Aorta (tissue), 5 donors: ENCODE measurements around the gene SHQ1. TPM values are rescaled to one million over a fixed set of nuclear protein-coding genes. Genes with fewer than 3 reads are reported as not detected.

ENCODE experiments used
- ATAC-seq: fragments of 200-7000 bp; cut with Tn5 transposase; one replicate; pipeline ENCODE4 v1.9.1; 2022; ENCODE audit warnings: moderate library complexity; ENCODE audit not compliant: low FRiP score
- DNase-seq, 2 donors: peaks; one replicate each; pipeline ENCODE4 v3.0.0-alpha.2; 2020
- H3K27ac ChIP-seq, 2 donors: one replicate each; pipeline ENCODE4 v1.5.1; 2013; ENCODE audit warnings: low read length in 2 of 2, mild to moderate bottlenecking in 2 of 2, moderate library complexity in 2 of 2, control low read depth in 1 of 2, inconsistent platforms in 1 of 2, low read depth in 1 of 2
- H3K27me3 ChIP-seq, 2 donors: one replicate each; pipeline ENCODE4 v1.6.1; 2013; ENCODE audit warnings: control low read depth in 1 of 2, low read length in 1 of 2, mild to moderate bottlenecking in 1 of 2, moderate library complexity in 1 of 2; ENCODE audit not compliant: insufficient read depth in 2 of 2, control insufficient read depth in 1 of 2
- H3K36me3 ChIP-seq, 2 donors: one replicate each; pipeline ENCODE4 v1.6.1; 2013; ENCODE audit warnings: control low read depth in 1 of 2, low read length in 1 of 2, mild to moderate bottlenecking in 1 of 2; ENCODE audit not compliant: insufficient read depth in 2 of 2, control insufficient read depth in 1 of 2
- H3K4me1 ChIP-seq, 2 donors: one replicate each; pipeline ENCODE4 v1.6.1; 2013; ENCODE audit warnings: low read length in 2 of 2, control low read depth in 1 of 2, mild to moderate bottlenecking in 1 of 2, moderate library complexity in 1 of 2; ENCODE audit not compliant: insufficient read depth in 2 of 2, control insufficient read depth in 1 of 2
- H3K4me3 ChIP-seq, 2 donors: one replicate each; pipeline ENCODE4 v1.5.1; 2013; ENCODE audit warnings: low read length in 2 of 2, control low read depth in 1 of 2, mild to moderate bottlenecking in 1 of 2
- H3K9me3 ChIP-seq: one replicate; pipeline ENCODE4 v1.6.1; 2013; ENCODE audit warnings: mild to moderate bottlenecking, low read length; ENCODE audit not compliant: control insufficient read depth
- WGBS, 2 donors: extraction: QIAGEN DNeasy Blood & Tissue Kit; methylation state at CpG; one replicate each; pipeline ENCODE4 v1.1.7; 2013; 5-methylcytosine and 5-hydroxymethylcytosine counted together
- intact Hi-C, 2 donors: fragments of 100-400 bp; cut with DNase I; formaldehyde crosslinking; loops; one replicate each; pipeline versions ENCODE4 v1.14.2 to v1.15.0; 2022
- polyA plus RNA-seq, 2 donors: library from polyadenylated mRNA; stranded (reverse); fragments of 200-250 nt; gene quantifications; one replicate each; pipeline ENCODE4 v1.2.3, GENCODE V29; 2013
- total RNA-seq, 2 donors: library from RNA; stranded (reverse); fragmentation: NEBNext Ultra II Directional; extraction: Animal tissue kit (Norgen Biotek cat#: 25700); gene quantifications; one replicate each; pipeline ENCODE4 v1.2.1, GENCODE V29; 2021
- donor health status: healthy with polysubstance abuse.
- donor health status: Bipolar disorder and iron deficiency.
- donor health status: DM: no; HTN: no; CAD: no.
- donor health status: DM: no; HTN: no; CAD: no.
- donor health status: DM: yes; HTN: yes; CAD: no.

Gene SHQ1
- total and polyA plus RNA-seq, 4 donors: 6.0 to 19.0 (median 11.9) TPM

- H3K4me1 ChIP-seq: no peaks in the 10 kb centered on the region
- intact Hi-C loops: no loop called here
- no peak for DNase-seq
- no peak overlapping the region for H3K27ac ChIP-seq
- no peak overlapping the region for H3K4me3 ChIP-seq
- WGBS, 2 donors: 98 to 100% methylated on average over 2 of the region's 2 CpGs
- H3K9me3 ChIP-seq: no peaks in the 10 kb centered on the region
- H3K27me3 ChIP-seq: no peaks in the 10 kb centered on the region
- ATAC-seq: no peak
- peaks cover 0 to 3% of the 10 kb centered on the region in 2 donors for H3K36me3 ChIP-seq
Observed at GRCh38 chr3:72754582-72754981, 93.7 kb downstream of the SHQ1 start.

DNA sequence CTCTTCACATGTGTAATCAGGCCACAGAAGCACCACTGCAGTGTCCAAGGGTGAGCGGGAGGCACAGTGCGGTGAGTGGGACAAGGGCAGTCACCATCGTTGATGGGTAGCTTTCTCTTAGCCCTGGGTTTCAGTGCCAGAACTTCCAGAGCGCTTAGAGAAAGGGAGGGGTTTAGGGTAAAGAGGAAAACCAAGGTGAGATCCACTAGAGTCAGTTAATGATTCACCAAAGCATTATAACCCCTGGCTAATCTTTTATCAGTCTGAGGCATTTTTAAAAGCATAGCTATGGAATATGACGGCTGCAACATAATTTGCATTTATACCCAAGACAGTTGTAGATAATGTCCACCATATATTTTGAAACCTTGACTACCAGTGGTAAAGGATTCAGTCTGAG is 94.8 kb downstream of the SHQ1 start:
- no peak overlapping the region for H3K4me3 ChIP-seq
- H3K4me1 ChIP-seq: no peaks in the 10 kb centered on the region
- ATAC-seq (no peak), DNase-seq (no peak)
- H3K27ac ChIP-seq: no peak overlapping the region
- H3K9me3 ChIP-seq: no peaks in the 10 kb centered on the region
- WGBS, 2 donors: 95 to 99% methylated on average over 5 of the region's 5 CpGs
- H3K36me3 ChIP-seq: peaks cover 0 to 3% of the 10 kb centered on the region in 2 donors
- no peaks in the 10 kb centered on the region for H3K27me3 ChIP-seq
- intact Hi-C loops: no loop called here

GRCh38 chr3:72750405-72750965 is 97.8 kb downstream of the SHQ1 start:
- 93 to 97% methylated on average over 4 of the region's 4 CpGs for WGBS, 2 donors
- peaks cover 0 to 3% of the 10 kb centered on the region in 2 donors for H3K36me3 ChIP-seq
- no peaks in the 10 kb centered on the region for H3K27me3 ChIP-seq
- no peak for ATAC-seq
- intact Hi-C loops: no loop called here
- DNase-seq: no peak
- H3K4me1 ChIP-seq: no peaks in the 10 kb centered on the region
- H3K4me3 ChIP-seq: no peak overlapping the region
- H3K27ac ChIP-seq: no peak overlapping the region
- H3K9me3 ChIP-seq: no peaks in the 10 kb centered on the region

GRCh38 chr3:72748659-72749058 is 99.6 kb downstream of the SHQ1 start:
- intact Hi-C loops: no loop called here
- no peaks in the 10 kb centered on the region for H3K27me3 ChIP-seq
- DNase-seq: no peak
- WGBS, 2 donors: 95 to 96% methylated on average over 6 of the region's 6 CpGs
- H3K27ac ChIP-seq: no peak overlapping the region
- H3K36me3 ChIP-seq: peaks cover 0 to 3% of the 10 kb centered on the region in 2 donors
- ATAC-seq: no peak
- no peaks in the 10 kb centered on the region for H3K9me3 ChIP-seq
- no peaks in the 10 kb centered on the region for H3K4me1 ChIP-seq
- no peak overlapping the region for H3K4me3 ChIP-seq

DNA sequence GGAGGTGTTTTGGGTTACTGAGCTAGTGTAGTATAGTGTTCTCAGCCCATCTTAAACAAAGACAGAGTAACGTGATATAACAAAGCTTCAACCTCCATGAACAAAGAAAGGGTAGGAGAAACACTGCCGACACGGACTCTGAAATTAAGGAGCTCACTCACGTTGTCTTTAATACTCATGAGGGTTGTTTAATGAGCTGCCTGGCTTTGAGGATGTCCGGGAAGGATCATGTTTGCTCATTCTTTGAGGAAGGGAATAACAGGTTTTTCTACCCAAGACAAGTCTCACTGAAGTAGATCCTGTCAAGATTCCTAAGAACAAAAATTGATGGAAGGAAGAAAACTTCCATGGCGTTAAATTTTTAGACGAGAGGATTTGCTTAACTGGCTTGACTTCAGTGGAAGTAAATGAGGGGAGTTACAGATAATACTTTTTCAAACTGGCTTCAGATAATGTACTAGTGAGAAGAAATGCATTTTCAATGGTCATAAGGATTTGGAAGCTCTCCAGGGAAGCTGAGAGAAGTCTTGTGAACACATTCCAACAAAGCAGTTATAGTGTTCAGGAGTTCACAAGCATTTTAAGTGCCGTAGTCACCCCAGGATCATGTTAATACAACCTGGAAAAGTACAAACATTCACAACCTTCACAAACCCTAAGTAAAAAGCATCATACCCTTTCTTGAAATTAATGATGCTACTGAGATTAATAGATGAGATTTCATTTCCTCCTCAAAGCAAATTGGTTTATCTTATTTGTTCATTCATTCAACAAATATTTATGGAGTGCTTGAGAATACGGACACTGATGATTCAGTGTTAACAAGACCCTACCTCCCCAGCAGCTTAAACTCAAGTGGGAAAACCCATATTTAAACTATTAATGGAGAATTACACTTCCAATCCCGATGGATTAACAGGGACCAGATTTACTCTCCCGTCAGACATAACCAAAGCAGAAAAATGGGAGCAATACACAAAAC is 101.5 kb downstream of the SHQ1 start:
- intact Hi-C loops: no loop called here
- 84 to 87% methylated on average over 11 of the region's 11 CpGs for WGBS, 2 donors
- no peak for DNase-seq

DNA sequence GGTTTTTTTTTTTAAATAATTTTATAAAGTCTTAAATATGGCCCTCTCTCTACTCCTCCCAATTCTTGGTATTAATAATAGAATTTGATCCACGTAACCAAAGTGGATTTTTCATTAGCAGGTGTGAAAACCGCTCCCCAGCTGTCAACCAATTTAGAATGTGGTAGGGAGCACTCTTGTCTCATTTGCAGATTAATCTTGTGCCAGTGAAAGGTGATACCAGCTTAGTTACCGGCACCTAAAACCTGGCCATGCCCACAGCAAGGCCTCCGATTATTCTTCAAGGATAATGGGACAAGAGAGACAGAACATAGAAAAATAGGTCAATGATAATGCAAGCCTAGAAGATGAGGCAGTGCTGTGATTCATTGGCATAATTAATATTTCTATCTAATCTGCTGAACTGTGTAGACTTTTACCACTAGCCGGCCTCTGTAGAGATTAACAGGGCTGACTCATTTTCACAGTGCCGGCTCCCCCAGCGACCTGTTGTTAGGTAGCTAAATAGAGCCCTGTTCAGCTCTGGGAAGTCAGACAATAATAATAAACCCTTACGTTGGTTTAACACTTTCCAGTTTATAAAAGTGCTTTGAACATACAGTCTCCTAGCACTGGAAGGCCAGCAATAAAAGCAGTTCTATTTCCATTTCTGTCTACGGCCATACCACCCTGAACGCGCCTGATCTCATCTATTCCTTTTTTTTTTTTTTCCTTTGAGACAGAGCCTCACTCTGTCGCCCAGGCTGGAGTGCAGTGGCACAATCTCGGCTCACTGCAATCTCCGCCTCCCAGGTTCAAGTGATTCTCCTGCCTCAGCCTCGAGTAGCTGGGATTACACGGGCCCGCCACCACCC is 102.9 kb downstream of the SHQ1 start:
- intact Hi-C loops: no loop called here
- Histone ChIP-seq H3K4me3 (no peak overlapping the region), H3K9me3 (no peaks in the 10 kb centered on the region), H3K36me3 (peaks cover 0 to 2% of the 10 kb centered on the region in 2 donors), H3K27ac (no peak overlapping the region), H3K4me1 (no peaks in the 10 kb centered on the region), H3K27me3 (no peaks in the 10 kb centered on the region)
- DNase-seq: no peak
- 44 to 45% methylated on average over 17 of the region's 17 CpGs for WGBS, 2 donors
- ATAC-seq: no peak

More for the DNA sequence above, 101.5 kb downstream of the SHQ1 start:
- Histone ChIP-seq H3K27ac (no peak overlapping the region), H3K36me3 (peaks cover 0 to 3% of the 10 kb centered on the region in 2 donors), H3K27me3 (no peaks in the 10 kb centered on the region), H3K4me3 (no peak overlapping the region), H3K9me3 (no peaks in the 10 kb centered on the region), H3K4me1 (no peaks in the 10 kb centered on the region)
- no peak for ATAC-seq

DNA sequence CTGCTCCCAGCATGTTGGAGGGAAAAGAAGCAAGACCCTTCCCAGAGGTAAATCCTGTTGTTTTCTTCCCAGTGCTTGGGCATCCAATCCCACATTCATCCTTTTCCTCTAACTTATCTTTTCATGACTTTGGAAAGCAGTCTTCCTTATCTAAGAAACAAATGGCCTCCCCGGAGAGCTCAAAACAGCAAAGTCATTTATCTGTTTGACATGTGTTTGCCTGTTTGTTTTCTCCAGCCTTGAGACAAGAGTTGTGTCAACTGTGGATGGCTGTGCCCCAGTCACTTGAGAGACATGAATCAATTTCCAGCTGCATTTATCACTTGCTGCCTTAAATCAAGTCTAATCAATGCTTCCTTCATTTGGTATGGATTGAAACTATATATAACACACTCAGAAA is 103.9 kb downstream of the SHQ1 start:
- H3K9me3 ChIP-seq: no peaks in the 10 kb centered on the region
- no peaks in the 10 kb centered on the region for H3K36me3 ChIP-seq
- DNase-seq (no peak), ATAC-seq (no peak)
- 58 to 65% methylated on average over 1 of the region's 1 CpG for WGBS, 2 donors
- no peak overlapping the region for H3K27ac ChIP-seq
- intact Hi-C loops: no loop called here
- no peaks in the 10 kb centered on the region for H3K4me1 ChIP-seq
- no peaks in the 10 kb centered on the region for H3K27me3 ChIP-seq
- no peak overlapping the region for H3K4me3 ChIP-seq

GRCh38 chr3:72739531-72740466 is 108.4 kb downstream of the SHQ1 start:
- Histone ChIP-seq H3K27me3 (no peaks in the 10 kb centered on the region), H3K4me3 (no peak overlapping the region), H3K4me1 (no peaks in the 10 kb centered on the region), H3K36me3 (no peaks in the 10 kb centered on the region), H3K9me3 (peaks cover under 1% of the 10 kb centered on the region), H3K27ac (no peak overlapping the region)
- DNase-seq (no peak), ATAC-seq (no peak)
- 93 to 98% methylated on average over 6 of the region's 6 CpGs for WGBS, 2 donors
- intact Hi-C loops: no loop called here
